ENCODE data around the gene POLDIP3. TPM values are rescaled to one million over a fixed set of nuclear protein-coding genes. Genes with fewer than 3 reads are reported as not detected.
A peak's percentile ranks its signal among the peaks of the same experiment; 100 is the strongest.

Gene POLDIP3
- total RNA-seq, 5 donors from 2014 or later (not counting 1 experiment from before 2014, with no cell fraction given), result 66.5 to 83.8 (median 81.0) TPM

- Mint-ChIP-seq H3K9me3 (no peaks in the 10 kb centered on the region), H3K27ac (no peak overlapping the region), H3K27me3 (no peaks in the 10 kb centered on the region), H3K36me3 (no peaks in the 10 kb centered on the region), H3K4me3 (no peak overlapping the region), H3K4me1 (peaks cover 31 to 44% (median 33%) of the 10 kb centered on the region in 3 donors)
- ATAC-seq (replicated peaks in 1 of 4) (no peak), DNase-seq (no peak)
- ChIA-PET POLR2A (no interaction called here), CTCF (no interaction called here)
- no peak overlapping the region for H3K27ac ChIP-seq (ENCODE audit: low read length)
- H3K27me3 ChIP-seq (replicated peaks in 1 of 2; ENCODE audit: control insufficient read depth in 2 of 2, extremely low read depth in 1 of 2, insufficient read depth in 2 of 2, low read length in 1 of 2), result no peaks in the 10 kb centered on the region
- WGBS (ENCODE audit: insufficient coverage), result 72% methylated on average over 3 of the region's 12 CpGs
- H3K9me3 ChIP-seq, result no peaks in the 10 kb centered on the region
- H3K4me3 ChIP-seq (ENCODE audit: control insufficient read depth in 1 of 2, extremely low read depth in 1 of 2, low read length in 1 of 2), result no peak overlapping the region
- H3K4me1 ChIP-seq (ENCODE audit: control insufficient read depth in 1 of 2, extremely low read depth in 1 of 2, insufficient read depth in 2 of 2, low read length in 2 of 2), result peaks cover 0 to 38% of the 10 kb centered on the region in 2 experiments
- no peaks in the 10 kb centered on the region for H3K36me3 ChIP-seq (ENCODE audit: control insufficient read depth in 2 of 2, extremely low read depth in 1 of 2, insufficient read depth in 1 of 2, low read length in 1 of 2)
Observed at GRCh38 chr22:42642806-42643633, 28.3 kb upstream of the POLDIP3 start.

DNA sequence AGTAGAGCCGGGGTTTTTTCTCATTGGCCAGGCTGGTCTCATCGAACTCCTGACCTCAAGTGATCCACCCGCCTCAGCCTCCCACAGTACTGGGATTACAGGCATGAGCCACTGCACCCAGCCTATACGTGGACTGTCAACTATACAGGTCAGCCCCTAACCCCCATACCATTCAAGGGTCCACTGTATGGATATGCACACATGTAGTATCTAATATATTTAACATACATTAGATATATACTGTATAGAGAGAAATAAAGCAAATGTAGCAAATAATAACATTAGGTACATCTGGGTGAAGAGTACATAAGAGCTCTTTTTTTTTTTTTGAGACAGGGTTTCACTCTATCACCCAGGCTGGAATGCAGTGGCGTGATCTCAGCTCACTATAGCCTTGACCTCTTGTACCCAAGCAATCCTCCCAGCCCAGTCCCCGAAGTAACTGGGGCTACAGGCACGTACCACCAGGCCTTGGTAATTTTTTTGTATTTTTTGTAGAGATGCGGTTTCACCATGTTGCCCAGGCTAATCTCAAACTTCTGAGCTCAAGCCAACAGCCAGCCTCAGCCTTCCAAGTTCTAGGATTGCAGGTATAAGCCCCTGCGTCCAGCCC is 27.2 kb upstream of the POLDIP3 start:
- Histone ChIP-seq H3K9me3 (no peaks in the 10 kb centered on the region), H3K27ac (ENCODE audit: low read length) (no peak overlapping the region), H3K36me3 (ENCODE audit: control insufficient read depth in 2 of 2, extremely low read depth in 1 of 2, insufficient read depth in 1 of 2, low read length in 1 of 2) (no peaks in the 10 kb centered on the region), H3K27me3 (replicated peaks in 1 of 2; ENCODE audit: control insufficient read depth in 2 of 2, extremely low read depth in 1 of 2, insufficient read depth in 2 of 2, low read length in 1 of 2) (no peaks in the 10 kb centered on the region), H3K4me3 (ENCODE audit: control insufficient read depth in 1 of 2, extremely low read depth in 1 of 2, low read length in 1 of 2) (no peak overlapping the region), H3K4me1 (ENCODE audit: control insufficient read depth in 1 of 2, extremely low read depth in 1 of 2, insufficient read depth in 2 of 2, low read length in 2 of 2) (peaks cover 0 to 29% of the 10 kb centered on the region in 2 experiments)
- WGBS (ENCODE audit: insufficient coverage), result 100% methylated on average over 1 of the region's 9 CpGs
- peaks cover 3% of the 10 kb centered on the region for H3K36me3 Mint-ChIP-seq
- H3K4me1 Mint-ChIP-seq, result peaks cover 21 to 37% (median 27%) of the 10 kb centered on the region in 3 donors
- no peak overlapping the region for H3K27ac Mint-ChIP-seq
- POLR2A ChIA-PET, result interaction anchor here in 1 of 2 donors (0.6 kb wide), 1 partner anchor 125 kb away, joined by 4 read pairs; no protein-coding TSS in a partner anchor
- H3K4me3 Mint-ChIP-seq, result no peak overlapping the region
- DNase-seq (no peak), ATAC-seq (replicated peaks in 1 of 4) (no peak)
- CTCF ChIA-PET, result interaction anchor here in 1 of 2 donors (0.9 kb wide), 1 partner anchor 21 kb away, joined by 3 read pairs; no protein-coding TSS in a partner anchor
- no peaks in the 10 kb centered on the region for H3K9me3 Mint-ChIP-seq
- H3K27me3 Mint-ChIP-seq, result no peaks in the 10 kb centered on the region

GRCh38 chr22:42639541-42640241 is 25.0 kb upstream of the POLDIP3 start:
- H3K4me3 Mint-ChIP-seq, result no peak overlapping the region
- ChIA-PET POLR2A (no interaction called here), CTCF (no interaction called here)
- H3K27me3 ChIP-seq (replicated peaks in 1 of 2; ENCODE audit: control insufficient read depth in 2 of 2, extremely low read depth in 1 of 2, insufficient read depth in 2 of 2, low read length in 1 of 2), result no peaks in the 10 kb centered on the region
- no peak overlapping the region for H3K27ac ChIP-seq (ENCODE audit: low read length)
- H3K4me1 ChIP-seq (ENCODE audit: control insufficient read depth in 1 of 2, extremely low read depth in 1 of 2, insufficient read depth in 2 of 2, low read length in 2 of 2), result peaks cover 0 to 7% of the 10 kb centered on the region in 2 experiments
- no peaks in the 10 kb centered on the region for H3K9me3 Mint-ChIP-seq
- DNase-seq (no peak), ATAC-seq (replicated peaks in 1 of 4) (peak in 1 of 4 experiments; percentile 35)
- no peaks in the 10 kb centered on the region for H3K9me3 ChIP-seq
- peaks cover 5 to 15% of the 10 kb centered on the region in 2 donors for H3K36me3 ChIP-seq (ENCODE audit: control insufficient read depth in 2 of 2, extremely low read depth in 1 of 2, insufficient read depth in 1 of 2, low read length in 1 of 2)
- no peak overlapping the region for H3K4me3 ChIP-seq (ENCODE audit: control insufficient read depth in 1 of 2, extremely low read depth in 1 of 2, low read length in 1 of 2)
- H3K36me3 Mint-ChIP-seq, result peaks cover 6% of the 10 kb centered on the region
- H3K27ac Mint-ChIP-seq, result no peak overlapping the region
- H3K4me1 Mint-ChIP-seq, result peaks cover 8 to 19% (median 10%) of the 10 kb centered on the region in 3 donors
- no peaks in the 10 kb centered on the region for H3K27me3 Mint-ChIP-seq
- WGBS (ENCODE audit: insufficient coverage), result 85% methylated on average over 9 of the region's 9 CpGs

DNA sequence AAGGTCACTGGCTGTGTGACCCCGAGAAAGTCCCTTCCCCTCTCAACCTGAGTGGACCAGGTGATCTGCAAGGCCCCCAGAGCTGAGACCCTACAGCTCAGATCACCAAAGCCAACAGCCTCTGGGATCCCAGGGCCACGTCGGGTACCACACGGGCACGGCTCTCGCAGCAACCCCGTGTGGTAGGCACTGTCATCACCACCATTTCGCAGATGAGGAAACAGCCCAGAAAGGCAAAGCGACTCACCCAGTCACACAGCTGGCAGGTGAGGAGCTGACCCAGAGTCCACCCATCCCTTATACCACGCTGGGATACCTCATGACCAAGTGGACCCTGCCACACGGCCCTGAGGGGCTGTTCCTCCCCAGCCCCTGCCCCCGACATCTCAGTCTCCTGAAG is 22.9 kb upstream of the POLDIP3 start:
- no peak for ATAC-seq (replicated peaks in 1 of 4)
- H3K27me3 ChIP-seq (replicated peaks in 1 of 2; ENCODE audit: control insufficient read depth in 2 of 2, extremely low read depth in 1 of 2, insufficient read depth in 2 of 2, low read length in 1 of 2), result no peaks in the 10 kb centered on the region
- Mint-ChIP-seq H3K4me3 (no peak overlapping the region), H3K4me1 (peaks cover 0 to 8% (median 3%) of the 10 kb centered on the region in 3 donors), H3K9me3 (no peaks in the 10 kb centered on the region), H3K36me3 (peaks cover 6% of the 10 kb centered on the region), H3K27me3 (no peaks in the 10 kb centered on the region), H3K27ac (no peak overlapping the region)
- CTCF ChIA-PET, result interaction anchor here (0.6 to 1.1 kb wide), 3 partner anchors 13 to 29 kb away, joined by 3 read pairs; no protein-coding TSS in a partner anchor
- no peaks in the 10 kb centered on the region for H3K9me3 ChIP-seq
- H3K36me3 ChIP-seq (ENCODE audit: control insufficient read depth in 2 of 2, extremely low read depth in 1 of 2, insufficient read depth in 1 of 2, low read length in 1 of 2), result peaks cover 5 to 28% of the 10 kb centered on the region in 2 donors
- POLR2A ChIA-PET, result no interaction called here
- DNase-seq, result no peak
- WGBS (ENCODE audit: insufficient coverage), result 95% methylated on average over 11 of the region's 12 CpGs
- no peak overlapping the region for H3K27ac ChIP-seq (ENCODE audit: low read length)
- no peaks in the 10 kb centered on the region for H3K4me1 ChIP-seq (ENCODE audit: control insufficient read depth in 1 of 2, extremely low read depth in 1 of 2, insufficient read depth in 2 of 2, low read length in 2 of 2)
- no peak overlapping the region for H3K4me3 ChIP-seq (ENCODE audit: control insufficient read depth in 1 of 2, extremely low read depth in 1 of 2, low read length in 1 of 2)

GRCh38 chr22:42636506-42636905 is 21.8 kb upstream of the POLDIP3 start:
- Histone ChIP-seq H3K27me3 (replicated peaks in 1 of 2; ENCODE audit: control insufficient read depth in 2 of 2, extremely low read depth in 1 of 2, insufficient read depth in 2 of 2, low read length in 1 of 2) (no peaks in the 10 kb centered on the region), H3K4me1 (ENCODE audit: control insufficient read depth in 1 of 2, extremely low read depth in 1 of 2, insufficient read depth in 2 of 2, low read length in 2 of 2) (no peaks in the 10 kb centered on the region), H3K9me3 (no peaks in the 10 kb centered on the region), H3K4me3 (ENCODE audit: control insufficient read depth in 1 of 2, extremely low read depth in 1 of 2, low read length in 1 of 2) (no peak overlapping the region), H3K27ac (ENCODE audit: low read length) (no peak overlapping the region), H3K36me3 (ENCODE audit: control insufficient read depth in 2 of 2, extremely low read depth in 1 of 2, insufficient read depth in 1 of 2, low read length in 1 of 2) (peaks cover 6 to 38% of the 10 kb centered on the region in 2 donors)
- Mint-ChIP-seq H3K27me3 (no peaks in the 10 kb centered on the region), H3K4me1 (peaks cover 0 to 8% (median 3%) of the 10 kb centered on the region in 3 donors), H3K27ac (no peak overlapping the region), H3K36me3 (peaks cover 9% of the 10 kb centered on the region), H3K4me3 (no peak overlapping the region), H3K9me3 (no peaks in the 10 kb centered on the region)
- ChIA-PET CTCF (interaction anchor here in 1 of 2 donors (1.0 to 1.1 kb wide), 2 partner anchors 11 to 14 kb away, joined by 3 read pairs; no protein-coding TSS in a partner anchor), POLR2A (interaction anchor here in 1 of 2 donors (0.5 to 0.7 kb wide), 2 partner anchors 13 to 14 kb away, joined by 3 to 4 read pairs; no protein-coding TSS in a partner anchor)
- ATAC-seq (replicated peaks in 1 of 4), result no peak
- WGBS (ENCODE audit: insufficient coverage), result 99% methylated on average over 13 of the region's 17 CpGs
- DNase-seq, result no peak

DNA sequence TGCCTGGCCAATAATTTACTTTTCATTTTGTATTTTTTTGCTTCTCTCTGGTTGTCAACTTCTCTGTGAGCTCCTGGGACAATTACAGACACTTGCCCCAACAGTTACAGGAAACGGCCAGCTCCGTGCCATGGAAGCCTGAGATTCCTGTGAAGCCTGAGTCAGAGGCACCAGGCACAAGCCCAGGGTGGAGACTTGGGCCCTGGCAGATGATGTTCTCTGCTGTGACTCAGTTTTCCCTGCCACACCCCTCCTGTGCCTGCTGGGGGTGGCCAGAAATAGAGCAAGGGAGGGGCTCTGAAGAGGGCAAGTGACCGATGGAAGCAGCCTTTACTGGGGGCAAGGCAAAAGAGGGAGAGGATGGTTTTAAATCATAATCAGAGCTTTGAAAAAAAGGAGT is 20.8 kb upstream of the POLDIP3 start:
- CTCF ChIA-PET, result no interaction called here
- WGBS (ENCODE audit: insufficient coverage), result 94% methylated on average over 3 of the region's 3 CpGs
- H3K36me3 Mint-ChIP-seq, result peaks cover 9% of the 10 kb centered on the region

More for the DNA sequence above, 20.8 kb upstream of the POLDIP3 start:
- Mint-ChIP-seq H3K27me3 (no peaks in the 10 kb centered on the region), H3K27ac (no peak overlapping the region), H3K4me1 (peaks cover 0 to 7% (median 3%) of the 10 kb centered on the region in 3 donors), H3K9me3 (no peaks in the 10 kb centered on the region), H3K4me3 (no peak overlapping the region)
- POLR2A ChIA-PET, result no interaction called here
- H3K36me3 ChIP-seq (ENCODE audit: control insufficient read depth in 2 of 2, extremely low read depth in 1 of 2, insufficient read depth in 1 of 2, low read length in 1 of 2), result peaks cover 16 to 48% of the 10 kb centered on the region in 2 donors
- no peaks in the 10 kb centered on the region for H3K4me1 ChIP-seq (ENCODE audit: control insufficient read depth in 1 of 2, extremely low read depth in 1 of 2, insufficient read depth in 2 of 2, low read length in 2 of 2)
- no peak overlapping the region for H3K4me3 ChIP-seq (ENCODE audit: control insufficient read depth in 1 of 2, extremely low read depth in 1 of 2, low read length in 1 of 2)
- no peaks in the 10 kb centered on the region for H3K9me3 ChIP-seq
- H3K27me3 ChIP-seq (replicated peaks in 1 of 2; ENCODE audit: control insufficient read depth in 2 of 2, extremely low read depth in 1 of 2, insufficient read depth in 2 of 2, low read length in 1 of 2), result no peaks in the 10 kb centered on the region
- ATAC-seq (replicated peaks in 1 of 4) (no peak), DNase-seq (no peak)
- H3K27ac ChIP-seq (ENCODE audit: low read length), result no peak overlapping the region

Data from T-cell (primary cell).